D721Med (cell line): Measurements from ENCODE around the gene HERC5.

ENCODE experiments used
- DNase-seq: peaks from one replicate; pipeline ENCODE4 v3.0.0; 2011; ENCODE audit warnings: low spot score; ENCODE audit not compliant: insufficient read length
- FAIRE-seq: peaks from 2 replicates; lab custom pipeline; 2011; peaks lifted over from hg19 to GRCh38; lab: Jason Lieb, UNC
- CTCF ChIP-seq: IDR thresholded peaks from 2 replicates; pipeline ENCODE4 v1.5.1; 2012; ENCODE audit warnings: mild to moderate bottlenecking, control low read depth; ENCODE audit not compliant: insufficient read depth; ENCODE audit errors: missing control alignments

The HERC5 gene

GRCh38 chr4:88439161-88439760 lies 17.7 kb upstream of the HERC5 start:
- FAIRE-seq (no peak), DNase-seq (no peak)

DNA sequence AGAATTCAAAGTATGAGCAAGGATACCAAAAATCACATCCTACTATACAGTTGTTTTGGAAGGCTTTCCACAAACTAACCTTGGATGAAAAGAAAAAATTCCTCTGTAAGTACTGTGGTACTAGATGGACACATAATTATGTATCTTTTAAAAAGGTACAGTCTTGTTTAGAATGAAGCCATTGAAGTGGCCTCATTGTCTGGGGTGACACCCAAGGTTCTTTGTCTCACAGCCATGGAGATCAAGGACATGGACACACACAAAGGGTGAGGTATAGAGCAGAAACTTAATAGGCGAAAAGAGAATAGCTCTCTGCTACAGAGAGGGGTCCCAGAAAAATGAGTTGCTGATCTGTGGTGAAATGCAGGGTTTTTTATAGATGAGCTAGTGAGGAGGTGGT lies 16.8 kb upstream of the HERC5 start:
- TF ChIP-seq CTCF, result no peak
- FAIRE-seq (no peak), DNase-seq (no peak)

More at GRCh38 chr4:88439161-88439760, 17.7 kb upstream of the HERC5 start:
- TF ChIP-seq CTCF, result no peak

GRCh38 chr4:88441696-88442095 lies 15.2 kb upstream of the HERC5 start:
- TF ChIP-seq CTCF, result no peak
- DNase-seq (no peak), FAIRE-seq (no peak)

DNA sequence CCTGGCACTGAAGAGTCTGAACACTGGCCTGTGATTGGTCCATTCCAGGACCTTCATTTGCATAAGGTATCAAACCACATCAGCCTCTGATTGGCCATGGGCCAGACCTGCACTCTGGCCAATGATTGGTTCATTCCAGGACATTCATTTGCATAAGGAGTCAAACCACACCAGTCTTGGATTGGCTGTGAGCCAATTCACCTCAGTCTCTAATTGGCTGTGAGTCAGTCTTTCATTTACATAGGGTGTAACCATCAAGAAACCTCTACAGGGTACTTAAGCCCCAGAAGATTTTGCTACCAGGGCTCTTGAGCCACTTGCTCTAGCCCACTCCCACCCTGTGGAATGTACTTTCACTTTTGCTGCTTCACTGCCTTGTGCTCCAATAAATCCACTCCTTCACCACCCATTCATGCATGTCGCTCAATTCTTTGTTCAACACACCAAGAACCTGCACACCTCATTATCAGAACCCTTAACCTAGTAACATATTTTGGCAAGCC lies 14.2 kb upstream of the HERC5 start:
- FAIRE-seq (no peak), DNase-seq (no peak)
- no peak for TF ChIP-seq CTCF

- no peak for TF ChIP-seq CTCF
- FAIRE-seq, result no peak
- no peak for DNase-seq
These were observed 13.4 kb upstream of the HERC5 start for GRCh38 chr4:88443486-88443885.

DNA sequence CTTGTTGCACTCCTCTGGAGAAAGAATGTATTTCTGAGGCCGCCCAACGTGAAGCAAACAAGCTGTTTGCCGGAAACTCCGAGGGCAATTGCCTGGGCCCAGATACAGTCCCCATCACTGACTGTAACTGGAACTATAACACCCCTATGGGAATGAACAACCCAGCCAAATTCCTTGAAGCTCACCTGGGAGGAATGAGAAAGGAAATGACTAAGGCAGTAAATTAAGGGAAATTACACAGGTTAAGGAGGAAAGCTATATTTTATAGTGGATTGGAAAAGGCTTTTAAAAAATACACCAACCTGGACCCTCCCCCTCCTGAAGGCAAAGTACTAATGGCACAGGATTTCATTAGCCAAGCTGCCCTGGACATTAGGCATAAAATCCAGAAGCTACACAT lies 11.7 kb upstream of the HERC5 start:
- DNase-seq, result no peak
- FAIRE-seq, result no peak
- TF ChIP-seq CTCF, result no peak

DNA sequence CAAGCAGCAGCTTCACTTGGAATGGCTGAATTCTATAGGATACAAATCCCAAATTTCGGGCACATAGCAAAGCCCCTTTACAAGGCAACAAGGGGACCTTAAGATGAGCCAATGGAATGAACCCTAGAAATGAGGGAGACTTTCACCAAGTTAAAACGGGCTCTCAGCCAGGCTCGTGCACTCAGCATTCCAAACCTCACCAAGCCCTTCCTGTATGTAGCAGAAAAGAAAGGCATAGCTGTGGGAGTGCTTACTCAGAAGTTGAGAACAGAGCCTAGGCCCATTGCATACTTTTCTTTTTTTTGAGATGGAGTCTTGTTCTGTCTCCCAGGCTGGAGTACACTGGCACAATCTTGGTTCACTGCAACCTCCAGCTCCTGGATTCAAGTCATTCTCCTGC lies 10.8 kb upstream of the HERC5 start:
- TF ChIP-seq CTCF, result no peak
- FAIRE-seq (no peak), DNase-seq (no peak)
